ENCODE data around the gene LRRFIP1. TPM values are rescaled to one million over a fixed set of nuclear protein-coding genes. Genes with fewer than 3 reads are reported as not detected.

LRRFIP1 gene
- polyA plus RNA-seq, 1 donor from 2014 or later: 96.3 TPM

DNA sequence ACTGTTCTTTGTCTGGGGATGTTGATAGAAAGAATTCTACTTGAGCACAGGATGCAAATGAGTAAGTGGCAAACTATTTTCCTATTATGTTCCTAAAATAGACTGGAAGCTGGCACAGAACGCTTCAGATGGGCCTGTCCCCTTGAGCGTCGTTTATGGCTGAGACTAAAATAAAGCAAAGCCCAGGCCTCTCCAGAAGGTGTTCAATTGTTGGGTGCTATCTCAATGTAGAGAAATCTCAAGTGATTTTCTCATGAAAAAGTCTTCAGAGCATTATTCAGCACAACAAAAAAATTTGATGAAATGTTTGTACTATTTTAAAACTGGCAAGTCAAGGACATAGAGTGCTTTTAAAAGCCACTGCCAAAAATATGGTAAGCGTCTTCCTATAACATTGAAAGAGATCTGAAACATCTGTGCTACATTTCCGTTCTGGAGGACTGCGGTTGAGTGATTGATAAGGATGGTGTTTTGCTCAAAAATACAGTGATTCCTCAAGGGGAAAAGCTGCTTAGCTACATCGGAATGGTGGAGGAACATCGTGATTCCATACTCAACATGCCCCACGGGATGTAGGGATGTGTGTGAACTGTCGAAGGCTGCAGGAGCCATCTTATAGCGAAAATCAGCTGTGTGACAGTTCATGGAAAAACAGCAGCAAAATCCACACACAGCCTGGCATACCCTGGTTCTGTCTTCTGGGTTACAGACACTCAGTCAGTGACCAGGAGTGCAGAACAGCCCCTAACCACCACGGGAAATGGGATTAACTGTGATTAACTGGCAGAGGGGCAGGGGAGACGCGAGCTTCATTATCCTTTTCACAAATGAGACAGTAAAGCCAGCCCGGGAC, 10.4 kb upstream of the LRRFIP1 start:
- TF ChIP-seq POLR2AphosphoS5 (IDR thresholded peaks at IDR 0.05) (peak; percentile 81), TAF1 (IDR thresholded peaks at IDR 0.05; ENCODE audit: low read depth) (no peak), MXI1 (conservative IDR thresholded peaks at IDR 0.05; ENCODE audit: poor library complexity, severe bottlenecking) (no peak), SMC3 (conservative IDR thresholded peaks at IDR 0.05; ENCODE audit: poor library complexity) (no peak)
- TF ChIP-seq, protein P1, sequence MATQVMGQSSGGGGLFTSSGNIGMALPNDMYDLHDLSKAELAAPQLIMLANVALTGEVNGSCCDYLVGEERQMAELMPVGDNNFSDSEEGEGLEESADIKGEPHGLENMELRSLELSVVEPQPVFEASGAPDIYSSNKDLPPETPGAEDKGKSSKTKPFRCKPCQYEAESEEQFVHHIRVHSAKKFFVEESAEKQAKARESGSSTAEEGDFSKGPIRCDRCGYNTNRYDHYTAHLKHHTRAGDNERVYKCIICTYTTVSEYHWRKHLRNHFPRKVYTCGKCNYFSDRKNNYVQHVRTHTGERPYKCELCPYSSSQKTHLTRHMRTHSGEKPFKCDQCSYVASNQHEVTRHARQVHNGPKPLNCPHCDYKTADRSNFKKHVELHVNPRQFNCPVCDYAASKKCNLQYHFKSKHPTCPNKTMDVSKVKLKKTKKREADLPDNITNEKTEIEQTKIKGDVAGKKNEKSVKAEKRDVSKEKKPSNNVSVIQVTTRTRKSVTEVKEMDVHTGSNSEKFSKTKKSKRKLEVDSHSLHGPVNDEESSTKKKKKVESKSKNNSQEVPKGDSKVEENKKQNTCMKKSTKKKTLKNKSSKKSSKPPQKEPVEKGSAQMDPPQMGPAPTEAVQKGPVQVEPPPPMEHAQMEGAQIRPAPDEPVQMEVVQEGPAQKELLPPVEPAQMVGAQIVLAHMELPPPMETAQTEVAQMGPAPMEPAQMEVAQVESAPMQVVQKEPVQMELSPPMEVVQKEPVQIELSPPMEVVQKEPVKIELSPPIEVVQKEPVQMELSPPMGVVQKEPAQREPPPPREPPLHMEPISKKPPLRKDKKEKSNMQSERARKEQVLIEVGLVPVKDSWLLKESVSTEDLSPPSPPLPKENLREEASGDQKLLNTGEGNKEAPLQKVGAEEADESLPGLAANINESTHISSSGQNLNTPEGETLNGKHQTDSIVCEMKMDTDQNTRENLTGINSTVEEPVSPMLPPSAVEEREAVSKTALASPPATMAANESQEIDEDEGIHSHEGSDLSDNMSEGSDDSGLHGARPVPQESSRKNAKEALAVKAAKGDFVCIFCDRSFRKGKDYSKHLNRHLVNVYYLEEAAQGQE (IDR thresholded peaks at IDR 0.05; ENCODE audit: borderline replicate concordance): peak; percentile 90

DNA sequence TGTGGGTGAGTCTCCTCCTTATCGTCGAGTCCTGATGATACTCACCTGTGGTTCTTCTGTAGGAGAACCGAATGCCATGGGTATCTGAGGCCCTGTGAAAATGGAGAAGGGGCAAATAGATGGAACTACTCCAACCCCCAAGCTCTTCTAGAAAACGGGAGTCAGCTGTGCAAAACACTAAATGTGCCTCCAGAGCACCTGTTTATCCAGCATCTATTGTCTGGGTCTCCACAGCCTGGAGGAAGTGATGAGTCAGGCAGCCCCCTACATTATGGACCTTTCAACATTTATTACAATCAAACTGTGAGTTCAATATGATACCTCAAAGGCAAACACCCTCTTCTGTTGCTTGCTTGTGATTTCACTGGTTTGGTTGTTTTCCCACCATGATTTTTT, 9.8 kb upstream of the LRRFIP1 start:
- H3K4me2 ChIP-seq (ENCODE audit: low read length): peak overlapping the region; percentile 12
- peak overlapping the region; percentile 38 for H3K27ac ChIP-seq (ENCODE audit: low read length)

More for the DNA sequence above, 10.4 kb upstream of the LRRFIP1 start:
- no peaks in the 10 kb centered on the region for H3K36me3 ChIP-seq (ENCODE audit: insufficient read depth, low read length)
- H3K79me2 ChIP-seq (replicated peaks; ENCODE audit: insufficient read depth, low read length): no peaks in the 10 kb centered on the region
- no peaks in the 10 kb centered on the region for H3F3A ChIP-seq (ENCODE audit: insufficient read depth, low read length, poor library complexity, severe bottlenecking)
- no peak overlapping the region for H2AFZ ChIP-seq (ENCODE audit: low read depth, low read length)
- no peaks in the 10 kb centered on the region for H4K20me1 ChIP-seq (ENCODE audit: insufficient read depth)
- peak overlapping the region; percentile 38 for H3K27ac ChIP-seq (ENCODE audit: low read length)
- H3K9ac ChIP-seq (ENCODE audit: low read length): no peak overlapping the region
- H3K9me3 ChIP-seq (ENCODE audit: low read length): no peaks in the 10 kb centered on the region
- no peaks in the 10 kb centered on the region for H3K9me2 ChIP-seq (ENCODE audit: insufficient read depth, low read length)
- H3K4me3 ChIP-seq (ENCODE audit: low read length): peak overlapping the region; percentile 31
- H3K4me2 ChIP-seq (ENCODE audit: low read length): peak overlapping the region; percentile 12
- no peaks in the 10 kb centered on the region for H3K27me3 ChIP-seq (ENCODE audit: insufficient read depth, low read depth, low read length)

DNA sequence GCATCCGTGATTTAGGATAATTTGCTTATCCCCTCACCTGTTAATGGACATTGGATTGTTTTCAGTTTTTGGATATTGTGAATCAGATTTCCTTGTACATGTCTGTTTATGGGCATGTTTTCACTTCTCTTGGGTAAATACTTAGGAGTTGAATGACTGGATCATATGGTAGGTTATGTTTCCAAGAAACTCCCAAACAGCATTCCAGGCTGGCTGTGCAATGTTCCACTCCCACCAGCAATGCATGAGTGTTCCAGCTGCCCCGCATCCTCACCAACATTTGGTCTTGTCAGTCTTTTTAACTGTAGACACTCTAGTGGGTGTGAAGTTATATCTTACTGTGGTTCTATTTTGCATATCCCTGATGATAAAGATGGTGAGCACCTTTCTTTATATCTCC, 8.9 kb upstream of the LRRFIP1 start:
- no peaks in the 10 kb centered on the region for H3K36me3 ChIP-seq (ENCODE audit: insufficient read depth, low read length)
- H4K20me1 ChIP-seq (ENCODE audit: insufficient read depth): no peaks in the 10 kb centered on the region
- H3K4me3 ChIP-seq (ENCODE audit: low read length): no peak overlapping the region
- no peak for TF ChIP-seq SMC3 (conservative IDR thresholded peaks at IDR 0.05; ENCODE audit: poor library complexity)
- no peak for TF ChIP-seq POLR2AphosphoS5 (IDR thresholded peaks at IDR 0.05)
- no peak for TF ChIP-seq EZH2 (IDR thresholded peaks at IDR 0.05; ENCODE audit: borderline replicate concordance, insufficient read depth, low read length, poor library complexity, severe bottlenecking)
- no peak for TF ChIP-seq MXI1 (conservative IDR thresholded peaks at IDR 0.05; ENCODE audit: poor library complexity, severe bottlenecking)
- no peak for TF ChIP-seq TAF1 (IDR thresholded peaks at IDR 0.05; ENCODE audit: low read depth)
- no peak for TF ChIP-seq RAD21 (conservative IDR thresholded peaks at IDR 0.05)
- H3K27ac ChIP-seq (ENCODE audit: low read length): no peak overlapping the region
- no peaks in the 10 kb centered on the region for H3K9me2 ChIP-seq (ENCODE audit: insufficient read depth, low read length)
- no peak overlapping the region for H3K9ac ChIP-seq (ENCODE audit: low read length)
- no peaks in the 10 kb centered on the region for H3F3A ChIP-seq (ENCODE audit: insufficient read depth, low read length, poor library complexity, severe bottlenecking)
- H3K27me3 ChIP-seq (ENCODE audit: insufficient read depth, low read depth, low read length): no peaks in the 10 kb centered on the region
- no peaks in the 10 kb centered on the region for H3K79me2 ChIP-seq (replicated peaks; ENCODE audit: insufficient read depth, low read length)
- no peak overlapping the region for H3K4me2 ChIP-seq (ENCODE audit: low read length)
- no peaks in the 10 kb centered on the region for H3K9me3 ChIP-seq (ENCODE audit: low read length)
- no peak overlapping the region for H2AFZ ChIP-seq (ENCODE audit: low read depth, low read length)

More for the DNA sequence above, 9.8 kb upstream of the LRRFIP1 start:
- H3K9ac ChIP-seq (ENCODE audit: low read length): no peak overlapping the region
- TF ChIP-seq, protein P2, sequence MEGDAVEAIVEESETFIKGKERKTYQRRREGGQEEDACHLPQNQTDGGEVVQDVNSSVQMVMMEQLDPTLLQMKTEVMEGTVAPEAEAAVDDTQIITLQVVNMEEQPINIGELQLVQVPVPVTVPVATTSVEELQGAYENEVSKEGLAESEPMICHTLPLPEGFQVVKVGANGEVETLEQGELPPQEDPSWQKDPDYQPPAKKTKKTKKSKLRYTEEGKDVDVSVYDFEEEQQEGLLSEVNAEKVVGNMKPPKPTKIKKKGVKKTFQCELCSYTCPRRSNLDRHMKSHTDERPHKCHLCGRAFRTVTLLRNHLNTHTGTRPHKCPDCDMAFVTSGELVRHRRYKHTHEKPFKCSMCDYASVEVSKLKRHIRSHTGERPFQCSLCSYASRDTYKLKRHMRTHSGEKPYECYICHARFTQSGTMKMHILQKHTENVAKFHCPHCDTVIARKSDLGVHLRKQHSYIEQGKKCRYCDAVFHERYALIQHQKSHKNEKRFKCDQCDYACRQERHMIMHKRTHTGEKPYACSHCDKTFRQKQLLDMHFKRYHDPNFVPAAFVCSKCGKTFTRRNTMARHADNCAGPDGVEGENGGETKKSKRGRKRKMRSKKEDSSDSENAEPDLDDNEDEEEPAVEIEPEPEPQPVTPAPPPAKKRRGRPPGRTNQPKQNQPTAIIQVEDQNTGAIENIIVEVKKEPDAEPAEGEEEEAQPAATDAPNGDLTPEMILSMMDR (IDR thresholded peaks at IDR 0.05; ENCODE audit: poor library complexity, severe bottlenecking): no peak
- no peak overlapping the region for H2AFZ ChIP-seq (ENCODE audit: low read depth, low read length)
- H3K36me3 ChIP-seq (ENCODE audit: insufficient read depth, low read length): no peaks in the 10 kb centered on the region
- peak overlapping the region; percentile 31 for H3K4me3 ChIP-seq (ENCODE audit: low read length)
- H3F3A ChIP-seq (ENCODE audit: insufficient read depth, low read length, poor library complexity, severe bottlenecking): no peaks in the 10 kb centered on the region
- H3K79me2 ChIP-seq (replicated peaks; ENCODE audit: insufficient read depth, low read length): no peaks in the 10 kb centered on the region
- no peaks in the 10 kb centered on the region for H3K27me3 ChIP-seq (ENCODE audit: insufficient read depth, low read depth, low read length)
- no peaks in the 10 kb centered on the region for H4K20me1 ChIP-seq (ENCODE audit: insufficient read depth)
- no peaks in the 10 kb centered on the region for H3K9me2 ChIP-seq (ENCODE audit: insufficient read depth, low read length)
- no peaks in the 10 kb centered on the region for H3K9me3 ChIP-seq (ENCODE audit: low read length)
